ENCODE results near the gene CCDC27. TPM values are rescaled to one million over a fixed set of nuclear protein-coding genes. Genes with fewer than 3 reads are reported as not detected.

CCDC27 gene
- total RNA-seq, 1 donor from 2014 or later: not detected

GRCh38 chr1:3817821-3818597 is 65.8 kb downstream of the CCDC27 start:
- DNase-seq (ENCODE audit: low read depth in 2 of 2): no peak

GRCh38 chr1:3819771-3820200 is 67.5 kb downstream of the CCDC27 start:
- DNase-seq (ENCODE audit: low read depth in 2 of 2): no peak

GRCh38 chr1:3820316-3820715 is 68.1 kb downstream of the CCDC27 start:
- no peak for DNase-seq (ENCODE audit: low read depth in 2 of 2)

GRCh38 chr1:3821004-3821403 is 68.8 kb downstream of the CCDC27 start:
- no peak for DNase-seq (ENCODE audit: low read depth in 2 of 2)

Other genes starting within 250 kb of the CCDC27 start
- gene MEGF6, start 140.9 kb upstream of the CCDC27 start, total RNA-seq: 69.3 and 239 TPM in 2 replicates
- 20.2 and 40.3 TPM in 2 replicates for gene TPRG1L, start 127.4 kb upstream of the CCDC27 start, total RNA-seq
- 16.2 and 22.4 TPM in 2 replicates for gene WRAP73, start 102.3 kb upstream of the CCDC27 start, total RNA-seq
- gene TP73, start 99.9 kb upstream of the CCDC27 start, total RNA-seq: under 0.01 TPM in 1 of 2 replicates, not detected in the other
- 0.39 and 0.51 TPM in 2 replicates for gene SMIM1, start 20.3 kb downstream of the CCDC27 start, total RNA-seq
- 20.2 and 24.5 TPM in 2 replicates for gene LRRC47, start 44.0 kb downstream of the CCDC27 start, total RNA-seq
- gene CEP104, start 104.8 kb downstream of the CCDC27 start, total RNA-seq: 12.2 and 20.6 TPM in 2 replicates
- gene DFFB, start 105.0 kb downstream of the CCDC27 start, total RNA-seq: 11.2 and 11.4 TPM in 2 replicates
- gene C1orf174, start 147.8 kb downstream of the CCDC27 start, total RNA-seq: 21.4 and 30.2 TPM in 2 replicates

Measured in dermis microvascular lymphatic vessel endothelial cell (primary cell).